GM12878 (cell line): ENCODE results near the gene SAMD4A. TPM values are rescaled to one million over a fixed set of nuclear protein-coding genes. Genes with fewer than 3 reads are reported as not detected.

Experiments used
- ATAC-seq: fragments of 200-7000 bp; cut with Tn5 transposase; 3 replicates; pipeline ENCODE4 v1.9.1; 2020; ENCODE audit warnings: mild to moderate bottlenecking, moderate library complexity
- BruUV-seq: library from RNA; stranded (reverse); fragments of 400-500 nt; replicated peaks from 2 replicates; lab custom pipeline; 2021; lab: Mats Ljungman, UMichigan
- CTCF ChIA-PET: fragments of 300-600 bp; sonication (Branson Sonifier 250); formaldehyde crosslinking; extraction: SDS; loops from one replicate; lab custom pipeline; 2021; ENCODE audit warnings: inconsistent platforms; lab: Yijun Ruan, JAX
- POLR2A ChIA-PET: fragments of 350-600 bp; formaldehyde crosslinking; extraction: SDS; loops from one replicate; lab custom pipeline; 2021; ENCODE audit warnings: inconsistent platforms; lab: Charles Lee
- RAD21 ChIA-PET: fragments of 300-600 bp; sonication (Branson Sonifier 250); formaldehyde crosslinking; loops from one replicate; lab custom pipeline; 2023; ENCODE audit warnings: antibody characterized with exemption; ENCODE audit not compliant: unreplicated experiment; lab: Charles Lee
- SMC1A ChIA-PET: fragments of 300-600 bp; sonication (Branson Sonifier 250); formaldehyde crosslinking; loops from one replicate; lab custom pipeline; 2023; ENCODE audit not compliant: unreplicated experiment, uncharacterized antibody; lab: Charles Lee
- DNase-seq: peaks from one replicate; pipeline ENCODE4 v3.0.0-alpha.2; 2011; ENCODE audit warnings: low read depth, low spot score
- FAIRE-seq: peaks from 3 replicates; lab custom pipeline; 2011; peaks lifted over from hg19 to GRCh38; lab: Jason Lieb, UNC
- H2AFZ ChIP-seq: 2 replicates; pipeline ENCODE4 v1.6.0; 2011; ENCODE audit warnings: low read depth, low read length, control low read depth; ENCODE audit not compliant: control insufficient read depth
- H3K27ac ChIP-seq: 2 replicates; pipeline ENCODE4 v1.5.1; 2011; ENCODE audit warnings: control low read depth; ENCODE audit not compliant: control insufficient read depth, insufficient read depth
- H3K27me3 ChIP-seq, 2 experiments: replicated peaks in 1 of 2; 2 replicates each; pipeline versions ENCODE4 v1.6.0 to v1.6.1; 2011; ENCODE audit warnings: low read length in 1 of 2; ENCODE audit not compliant: control insufficient read depth in 2 of 2, insufficient read depth in 2 of 2
- H3K36me3 ChIP-seq, 2 experiments: 2 replicates each; pipeline ENCODE4 v1.5.1; 2011; ENCODE audit warnings: low read length in 1 of 2; ENCODE audit not compliant: control insufficient read depth in 2 of 2, insufficient read depth in 2 of 2
- H3K4me1 ChIP-seq: 2 replicates; pipeline ENCODE4 v1.6.1; 2011; ENCODE audit warnings: mild to moderate bottlenecking, low read length, moderate library complexity, mixed read lengths; ENCODE audit not compliant: control insufficient read depth, insufficient read depth
- H3K4me2 ChIP-seq: 2 replicates; pipeline ENCODE4 v1.6.0; 2011; ENCODE audit warnings: control low read depth; ENCODE audit not compliant: control insufficient read depth, insufficient read depth
- H3K4me3 ChIP-seq: fragments of 200-600 bp; sonication (generic); 2 replicates; pipeline ENCODE4 v1.5.1; 2016
- H3K79me2 ChIP-seq: 2 replicates; pipeline ENCODE4 v1.6.0; 2011; ENCODE audit warnings: low read length; ENCODE audit not compliant: control insufficient read depth, insufficient read depth
- H3K9ac ChIP-seq: 2 replicates; pipeline ENCODE4 v1.8.0; 2011; ENCODE audit warnings: low read length, control low read depth, mixed read lengths; ENCODE audit not compliant: control insufficient read depth, insufficient read depth
- H3K9me3 ChIP-seq: replicated peaks from 3 replicates; pipeline ENCODE4 v1.5.1; 2011; ENCODE audit warnings: mild to moderate bottlenecking, low read length; ENCODE audit not compliant: control insufficient read depth, insufficient read depth
- H4K20me1 ChIP-seq: 2 replicates; pipeline ENCODE4 v1.6.0; 2011; ENCODE audit not compliant: control insufficient read depth, insufficient read depth
- EGR1 ChIP-seq, 2 experiments: IDR thresholded peaks; 1 replicate in 1 of 2; 2 replicates in 1 of 2; pipeline ENCODE4 v1.6.1; 2011 to 2012; ENCODE audit warnings: low read depth in 2 of 2, low read length in 2 of 2, borderline replicate concordance in 1 of 2, mild to moderate bottlenecking in 1 of 2, moderate library complexity in 1 of 2
- FOS ChIP-seq: IDR thresholded peaks from 3 replicates; pipeline ENCODE4 v1.6.1; 2011; ENCODE audit warnings: borderline replicate concordance; ENCODE audit not compliant: insufficient read length; ENCODE audit errors: extremely low read depth
- HDAC2 ChIP-seq: fragments of 200-600 bp; sonication (generic); IDR thresholded peaks from 2 replicates; pipeline ENCODE4 v1.6.1; 2017
- NBN ChIP-seq: fragments of 450-650 bp; IDR thresholded peaks from 2 replicates; pipeline ENCODE4 v1.6.1; 2016
- NFIC ChIP-seq: IDR thresholded peaks from 2 replicates; pipeline ENCODE4 v1.6.1; 2012; ENCODE audit warnings: low read depth, mild to moderate bottlenecking, inconsistent platforms, low read length, moderate library complexity
- NR2C2 ChIP-seq: IDR thresholded peaks from 2 replicates; pipeline ENCODE4 v1.6.1; 2011; ENCODE audit warnings: borderline replicate concordance, low read depth; ENCODE audit not compliant: control insufficient read depth, insufficient read length
- POU2F2 ChIP-seq: IDR thresholded peaks from 3 replicates; pipeline ENCODE4 v1.6.1; 2011; ENCODE audit warnings: low read depth, mild to moderate bottlenecking, low read length, borderline replicate concordance
- SIN3A ChIP-seq: IDR thresholded peaks from 2 replicates; pipeline ENCODE4 v1.6.1; 2012; ENCODE audit warnings: low read depth, low read length, improper control_type of control experiment
- SMARCA5 ChIP-seq: fragments of 450-650 bp; IDR thresholded peaks from 2 replicates; pipeline ENCODE4 v1.6.1; 2017; ENCODE audit warnings: mild to moderate bottlenecking
- SPI1 ChIP-seq: IDR thresholded peaks from 2 replicates; pipeline ENCODE4 v1.6.1; 2011; ENCODE audit warnings: low read depth, mild to moderate bottlenecking, low read length, moderate library complexity, borderline replicate concordance; ENCODE audit not compliant: insufficient read depth
- SUPT20H ChIP-seq: IDR thresholded peaks from 2 replicates; pipeline ENCODE4 v1.6.1; 2011; ENCODE audit warnings: low read depth, mild to moderate bottlenecking, low read length, moderate library complexity, borderline replicate concordance; ENCODE audit not compliant: control insufficient read depth
- TCF3 ChIP-seq: IDR thresholded peaks from 2 replicates; pipeline ENCODE4 v1.6.1; 2012; ENCODE audit warnings: low read depth, mild to moderate bottlenecking, low read length, borderline replicate concordance; ENCODE audit not compliant: insufficient read depth
- ZNF274 ChIP-seq: IDR thresholded peaks from one replicate; pipeline ENCODE4 v1.8.0; 2011; ENCODE audit not compliant: insufficient read length, insufficient read depth
- ZNF622 ChIP-seq: fragments of 450-650 bp; IDR thresholded peaks from 2 replicates; pipeline ENCODE4 v1.6.1; 2017; ENCODE audit warnings: mild to moderate bottlenecking, inconsistent platforms
- WGBS: methylation state at CpG from one replicate; pipeline ENCODE4 v1.1.6; 2016; ENCODE audit warnings: low lambda C conversion rate; ENCODE audit not compliant: insufficient replicate concordance, insufficient coverage; ENCODE audit errors: missing lambda C conversion rate; 5-methylcytosine and 5-hydroxymethylcytosine counted together
- in situ Hi-C: fragments of 300-500 bp; cut with MboI; formaldehyde crosslinking; loops from 9 replicates; pipeline ENCODE4 v1.14.3; 2018; ENCODE audit warnings: mixed read lengths
- intact Hi-C: fragments of 100-400 bp; cut with micrococcal nuclease; formaldehyde crosslinking; loops from one replicate; pipeline ENCODE4 v1.14.2; 2022; ENCODE audit not compliant: unreplicated experiment
- polyA plus RNA-seq, 11 experiments: library from polyadenylated mRNA; depleted of rRNA in 4 of 11; unstranded in 6 of 11; stranded (reverse) in 5 of 11; fragments of >200 nt; fragmentation: Nextera tagmentation in 4 of 11; fragmentation: Illumina TruSeq in 1 of 11; extraction: Ambion mirVana in 4 of 11; extraction: Trizol in 1 of 11; gene quantifications; 1 replicate in 1 of 11; 2 replicates in 10 of 11; pipeline versions ENCODE4 v1.2.1 to v1.2.3, GENCODE V29; 2011 to 2016; ENCODE audit warnings: inconsistent platforms in 2 of 11, missing spikeins in 2 of 11, low read depth in 1 of 11
- total RNA-seq, 4 experiments: library from RNA; depleted of rRNA in 3 of 4; stranded (reverse); fragments of >200 nt in 3 of 4; fragmentation: Illumina TruSeq in 1 of 4; extraction: Trizol in 1 of 4; gene quantifications; 2 replicates each; pipeline versions ENCODE4 v1.2.1 to v1.2.3, GENCODE V29; 2013 to 2021
- TF ChIP-seq, protein P1 (sequence below): fragments of 450-650 bp; IDR thresholded peaks from 2 replicates; pipeline ENCODE4 v1.6.1; 2016; ENCODE audit warnings: mild to moderate bottlenecking
- TF ChIP-seq, protein P2 (sequence below): fragments of 450-650 bp; IDR thresholded peaks from 2 replicates; pipeline ENCODE4 v1.6.1; 2017; ENCODE audit warnings: mild to moderate bottlenecking, moderate library complexity
- TF ChIP-seq, protein P3 (sequence below): fragments of 450-650 bp; IDR thresholded peaks from 2 replicates; pipeline ENCODE4 v1.6.1; 2017; ENCODE audit warnings: mild to moderate bottlenecking

The SAMD4A gene
- total and polyA plus RNA-seq, 10 of the 15 experiments (the other 5 are each of a cell fraction or from before 2014, with no cell fraction given), result 0.05 to 0.56 (median 0.31) TPM

- TF ChIP-seq, protein P1, sequence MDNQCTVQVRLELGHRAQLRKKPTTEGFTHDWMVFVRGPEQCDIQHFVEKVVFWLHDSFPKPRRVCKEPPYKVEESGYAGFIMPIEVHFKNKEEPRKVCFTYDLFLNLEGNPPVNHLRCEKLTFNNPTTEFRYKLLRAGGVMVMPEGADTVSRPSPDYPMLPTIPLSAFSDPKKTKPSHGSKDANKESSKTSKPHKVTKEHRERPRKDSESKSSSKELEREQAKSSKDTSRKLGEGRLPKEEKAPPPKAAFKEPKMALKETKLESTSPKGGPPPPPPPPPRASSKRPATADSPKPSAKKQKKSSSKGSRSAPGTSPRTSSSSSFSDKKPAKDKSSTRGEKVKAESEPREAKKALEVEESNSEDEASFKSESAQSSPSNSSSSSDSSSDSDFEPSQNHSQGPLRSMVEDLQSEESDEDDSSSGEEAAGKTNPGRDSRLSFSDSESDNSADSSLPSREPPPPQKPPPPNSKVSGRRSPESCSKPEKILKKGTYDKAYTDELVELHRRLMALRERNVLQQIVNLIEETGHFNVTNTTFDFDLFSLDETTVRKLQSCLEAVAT, result no peak
- TF ChIP-seq POU2F2 (no peak), SMARCA5 (no peak), FOS (no peak)
These were observed 149.9 kb downstream of the SAMD4A start (continued) for GRCh38 chr14:54716862-54717261.

- Histone ChIP-seq H3K79me2 (no peaks in the 10 kb centered on the region), H3K27me3 (no peaks in the 10 kb centered on the region; a peak in 1 of 4 replicates), H3K36me3 (no peaks in the 10 kb centered on the region), H3K9me3 (no peaks in the 10 kb centered on the region), H4K20me1 (no peaks in the 10 kb centered on the region), H3K4me2 (no peak overlapping the region), H3K27ac (no peak overlapping the region), H3K4me3 (no peak overlapping the region), H3K4me1 (no peaks in the 10 kb centered on the region), H2AFZ (no peak overlapping the region), H3K9ac (no peak overlapping the region)
- POLR2A ChIA-PET, result interaction anchor here (0.6 to 0.7 kb wide), 3 partner anchors 27 to 235 kb away, joined by 3 to 7 read pairs (median 3); no protein-coding TSS in a partner anchor
- BruUV-seq, result no TSS peak
- WGBS, result 100% methylated on average over 3 of the region's 3 CpGs
- RAD21 ChIA-PET, result interaction anchor here (0.8 kb wide), 1 partner anchor 151 kb away, joined by 3 read pairs; the partner anchor contains the start of gene SAMD4A
- SMC1A ChIA-PET, result interaction anchor here (0.8 to 1.5 kb wide), 5 partner anchors 16 to 152 kb away, joined by 3 to 4 read pairs (median 3); no protein-coding TSS in a partner anchor
- in situ Hi-C loops (no loop called here), intact Hi-C loops (no loop called here)
- ATAC-seq (no peak), FAIRE-seq (no peak), DNase-seq (no peak)
- CTCF ChIA-PET, result interaction anchor here (0.8 to 1.3 kb wide), 4 partner anchors 11 to 154 kb away, joined by 3 to 6 read pairs (median 4); no protein-coding TSS in a partner anchor
- TF ChIP-seq HDAC2 (no peak), SIN3A (no peak), NR2C2 (no peak), TCF3 (no peak), SUPT20H (no peak), ZNF622 (no peak), NFIC (no peak), SPI1 (no peak), EGR1 (IDR thresholded peaks at IDR 0.05; ENCODE audit: borderline replicate concordance in 1 of 2, low read depth in 2 of 2, low read length in 2 of 2) (no peak), NBN (no peak), ZNF274 (no peak)
- TF ChIP-seq, protein P2, sequence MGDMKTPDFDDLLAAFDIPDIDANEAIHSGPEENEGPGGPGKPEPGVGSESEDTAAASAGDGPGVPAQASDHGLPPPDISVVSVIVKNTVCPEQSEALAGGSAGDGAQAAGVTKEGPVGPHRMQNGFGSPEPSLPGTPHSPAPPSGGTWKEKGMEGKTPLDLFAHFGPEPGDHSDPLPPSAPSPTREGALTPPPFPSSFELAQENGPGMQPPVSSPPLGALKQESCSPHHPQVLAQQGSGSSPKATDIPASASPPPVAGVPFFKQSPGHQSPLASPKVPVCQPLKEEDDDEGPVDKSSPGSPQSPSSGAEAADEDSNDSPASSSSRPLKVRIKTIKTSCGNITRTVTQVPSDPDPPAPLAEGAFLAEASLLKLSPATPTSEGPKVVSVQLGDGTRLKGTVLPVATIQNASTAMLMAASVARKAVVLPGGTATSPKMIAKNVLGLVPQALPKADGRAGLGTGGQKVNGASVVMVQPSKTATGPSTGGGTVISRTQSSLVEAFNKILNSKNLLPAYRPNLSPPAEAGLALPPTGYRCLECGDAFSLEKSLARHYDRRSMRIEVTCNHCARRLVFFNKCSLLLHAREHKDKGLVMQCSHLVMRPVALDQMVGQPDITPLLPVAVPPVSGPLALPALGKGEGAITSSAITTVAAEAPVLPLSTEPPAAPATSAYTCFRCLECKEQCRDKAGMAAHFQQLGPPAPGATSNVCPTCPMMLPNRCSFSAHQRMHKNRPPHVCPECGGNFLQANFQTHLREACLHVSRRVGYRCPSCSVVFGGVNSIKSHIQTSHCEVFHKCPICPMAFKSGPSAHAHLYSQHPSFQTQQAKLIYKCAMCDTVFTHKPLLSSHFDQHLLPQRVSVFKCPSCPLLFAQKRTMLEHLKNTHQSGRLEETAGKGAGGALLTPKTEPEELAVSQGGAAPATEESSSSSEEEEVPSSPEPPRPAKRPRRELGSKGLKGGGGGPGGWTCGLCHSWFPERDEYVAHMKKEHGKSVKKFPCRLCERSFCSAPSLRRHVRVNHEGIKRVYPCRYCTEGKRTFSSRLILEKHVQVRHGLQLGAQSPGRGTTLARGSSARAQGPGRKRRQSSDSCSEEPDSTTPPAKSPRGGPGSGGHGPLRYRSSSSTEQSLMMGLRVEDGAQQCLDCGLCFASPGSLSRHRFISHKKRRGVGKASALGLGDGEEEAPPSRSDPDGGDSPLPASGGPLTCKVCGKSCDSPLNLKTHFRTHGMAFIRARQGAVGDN, result no peak
- TF ChIP-seq, protein P3, sequence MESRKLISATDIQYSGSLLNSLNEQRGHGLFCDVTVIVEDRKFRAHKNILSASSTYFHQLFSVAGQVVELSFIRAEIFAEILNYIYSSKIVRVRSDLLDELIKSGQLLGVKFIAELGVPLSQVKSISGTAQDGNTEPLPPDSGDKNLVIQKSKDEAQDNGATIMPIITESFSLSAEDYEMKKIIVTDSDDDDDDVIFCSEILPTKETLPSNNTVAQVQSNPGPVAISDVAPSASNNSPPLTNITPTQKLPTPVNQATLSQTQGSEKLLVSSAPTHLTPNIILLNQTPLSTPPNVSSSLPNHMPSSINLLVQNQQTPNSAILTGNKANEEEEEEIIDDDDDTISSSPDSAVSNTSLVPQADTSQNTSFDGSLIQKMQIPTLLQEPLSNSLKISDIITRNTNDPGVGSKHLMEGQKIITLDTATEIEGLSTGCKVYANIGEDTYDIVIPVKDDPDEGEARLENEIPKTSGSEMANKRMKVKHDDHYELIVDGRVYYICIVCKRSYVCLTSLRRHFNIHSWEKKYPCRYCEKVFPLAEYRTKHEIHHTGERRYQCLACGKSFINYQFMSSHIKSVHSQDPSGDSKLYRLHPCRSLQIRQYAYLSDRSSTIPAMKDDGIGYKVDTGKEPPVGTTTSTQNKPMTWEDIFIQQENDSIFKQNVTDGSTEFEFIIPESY, result no peak
These were observed 151.1 kb downstream of the SAMD4A start for GRCh38 chr14:54718046-54718445.
